Raji (cell line): ENCODE results near the gene DHX57.

Experiments used
- POLR2A ChIP-seq: IDR thresholded peaks from 2 replicates; pipeline ENCODE4 v1.6.1; 2011; ENCODE audit warnings: low read depth, low read length, control low read depth; ENCODE audit not compliant: insufficient read depth

Gene DHX57

GRCh38 chr2:38824906-38825305 is 50.8 kb downstream of the DHX57 start:
- no peak for TF ChIP-seq POLR2A

- TF ChIP-seq POLR2A: no peak
Observed at GRCh38 chr2:38823386-38823785, 52.3 kb downstream of the DHX57 start.

- TF ChIP-seq POLR2A: no peak
Observed at GRCh38 chr2:38818565-38818964, 57.2 kb downstream of the DHX57 start.

- no peak for TF ChIP-seq POLR2A
Observed at GRCh38 chr2:38815936-38816335, 59.8 kb downstream of the DHX57 start.

GRCh38 chr2:38810488-38810887 is 65.2 kb downstream of the DHX57 start:
- no peak for TF ChIP-seq POLR2A

- no peak for TF ChIP-seq POLR2A
Observed at GRCh38 chr2:38808677-38809076, 67.1 kb downstream of the DHX57 start.

GRCh38 chr2:38806733-38807059 is 69.0 kb downstream of the DHX57 start:
- TF ChIP-seq POLR2A: no peak

GRCh38 chr2:38806015-38806732 is 69.6 kb downstream of the DHX57 start:
- TF ChIP-seq POLR2A: no peak

GRCh38 chr2:38797953-38798352 is 77.8 kb downstream of the DHX57 start:
- no peak for TF ChIP-seq POLR2A

- TF ChIP-seq POLR2A: no peak
Observed at GRCh38 chr2:38797250-38797676, 78.5 kb downstream of the DHX57 start.

- TF ChIP-seq POLR2A: no peak
Observed at GRCh38 chr2:38794235-38794946, 81.3 kb downstream of the DHX57 start.

GRCh38 chr2:38793511-38793910 is 82.2 kb downstream of the DHX57 start:
- no peak for TF ChIP-seq POLR2A

- no peak for TF ChIP-seq POLR2A
Observed at GRCh38 chr2:38792751-38793150, 83.0 kb downstream of the DHX57 start.

GRCh38 chr2:38791744-38792143 is 84.0 kb downstream of the DHX57 start:
- no peak for TF ChIP-seq POLR2A

- TF ChIP-seq POLR2A: no peak
Observed at GRCh38 chr2:38789691-38790090, 86.0 kb downstream of the DHX57 start.

GRCh38 chr2:38788306-38788705 is 87.4 kb downstream of the DHX57 start:
- no peak for TF ChIP-seq POLR2A

- TF ChIP-seq POLR2A: no peak
Observed at GRCh38 chr2:38783586-38783985, 92.1 kb downstream of the DHX57 start.
